SH-SY5Y (cell line): Measurements from ENCODE around the gene CEP85.

Source experiments
- GATA2 ChIP-seq: IDR thresholded peaks from 2 replicates; pipeline ENCODE4 v1.6.1; 2011; ENCODE audit warnings: mild to moderate bottlenecking, low read depth, low read length
- GATA3 ChIP-seq: IDR thresholded peaks from 2 replicates; pipeline ENCODE4 v1.6.1; 2011; ENCODE audit warnings: low read depth, mild to moderate bottlenecking, low read length, moderate library complexity

CEP85 gene

DNA sequence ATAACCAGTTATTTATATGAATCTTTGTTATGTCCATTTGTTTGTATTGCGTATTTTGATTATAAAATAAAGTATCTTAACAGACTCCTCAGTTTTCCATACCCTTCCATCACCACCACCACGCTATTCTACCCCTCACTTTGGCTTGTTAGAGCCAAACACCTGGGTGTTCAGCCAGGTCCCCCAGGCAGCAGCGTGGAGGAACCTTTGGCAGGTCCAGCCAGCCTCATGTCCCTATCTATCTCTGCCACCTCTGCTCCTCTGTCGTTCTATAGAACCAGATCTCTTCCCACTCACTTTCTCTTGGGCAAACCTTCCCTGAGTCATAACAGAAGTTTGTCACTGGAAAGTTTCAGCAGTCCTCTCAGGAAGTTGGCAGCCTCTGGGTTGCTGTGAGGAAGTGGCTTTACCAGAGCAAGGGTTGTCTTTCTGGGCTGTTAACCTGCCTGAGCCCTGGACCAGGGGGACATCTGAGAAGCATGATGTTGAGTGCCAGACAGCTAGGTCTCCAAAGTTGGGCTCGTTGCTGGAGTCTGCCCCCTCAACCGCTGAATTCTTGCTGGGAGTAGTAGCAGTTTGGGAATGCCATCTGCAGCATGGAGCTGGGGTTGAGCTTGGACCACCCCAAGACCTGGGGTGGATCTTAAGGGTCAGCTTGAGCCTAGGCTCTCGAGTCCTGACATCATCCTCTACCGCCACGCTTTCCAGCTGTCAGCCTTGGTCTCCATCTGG, 44.9 kb downstream of the CEP85 start:
- TF ChIP-seq GATA2 = no peak
- no peak for TF ChIP-seq GATA3

DNA sequence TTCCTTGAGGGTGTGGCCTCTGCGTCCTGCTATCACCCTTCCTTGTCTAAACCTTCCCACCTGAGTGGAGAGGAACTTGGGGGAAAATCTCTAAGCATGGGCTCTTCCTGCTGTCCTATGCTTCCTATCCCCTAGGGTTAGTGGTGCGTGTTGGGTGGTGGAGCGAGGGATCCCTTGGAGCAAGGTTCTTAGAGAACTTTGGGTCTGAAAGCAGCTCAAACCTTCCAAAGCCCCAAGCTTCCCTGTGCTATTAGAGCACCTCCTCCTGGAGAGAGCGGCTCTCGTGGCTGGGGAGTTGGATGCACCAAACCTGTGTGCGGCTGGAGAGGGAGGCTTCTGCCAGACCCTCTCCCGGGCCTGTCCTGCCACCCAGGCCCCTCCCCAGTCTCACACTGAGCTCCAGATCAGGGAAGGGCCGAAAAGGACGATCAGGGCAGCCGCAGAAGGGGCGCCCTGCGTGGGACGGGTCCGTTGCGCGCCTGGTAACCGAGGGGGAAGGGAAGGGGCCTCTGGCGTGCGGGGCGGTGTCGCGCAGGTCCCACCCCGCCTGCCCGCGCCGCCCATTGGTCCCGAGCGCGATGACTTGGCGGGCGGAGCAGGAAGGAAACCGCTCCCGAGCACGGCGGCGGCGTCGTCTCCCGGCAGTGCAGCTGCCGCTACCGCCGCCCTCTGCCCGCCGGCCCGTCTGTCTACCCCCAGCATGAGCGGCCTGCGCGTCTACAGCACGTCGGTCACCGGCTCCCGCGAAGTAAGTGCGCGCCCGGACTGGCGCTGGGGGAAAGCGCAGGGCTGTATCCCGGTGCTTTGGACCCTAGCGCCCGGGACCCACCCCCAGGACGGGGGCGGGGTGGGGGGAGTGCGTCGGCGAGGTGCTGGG, 45.7 kb downstream of the CEP85 start, which contains the start of gene SH3BGRL3:
Gene SH3BGRL3, plus strand, starts transcription at position 631 of the 877 bp plus-strand sequence. Its CDS starts 70 bp downstream, at position 701.
- TF ChIP-seq GATA3 (no peak), GATA2 (no peak)

DNA sequence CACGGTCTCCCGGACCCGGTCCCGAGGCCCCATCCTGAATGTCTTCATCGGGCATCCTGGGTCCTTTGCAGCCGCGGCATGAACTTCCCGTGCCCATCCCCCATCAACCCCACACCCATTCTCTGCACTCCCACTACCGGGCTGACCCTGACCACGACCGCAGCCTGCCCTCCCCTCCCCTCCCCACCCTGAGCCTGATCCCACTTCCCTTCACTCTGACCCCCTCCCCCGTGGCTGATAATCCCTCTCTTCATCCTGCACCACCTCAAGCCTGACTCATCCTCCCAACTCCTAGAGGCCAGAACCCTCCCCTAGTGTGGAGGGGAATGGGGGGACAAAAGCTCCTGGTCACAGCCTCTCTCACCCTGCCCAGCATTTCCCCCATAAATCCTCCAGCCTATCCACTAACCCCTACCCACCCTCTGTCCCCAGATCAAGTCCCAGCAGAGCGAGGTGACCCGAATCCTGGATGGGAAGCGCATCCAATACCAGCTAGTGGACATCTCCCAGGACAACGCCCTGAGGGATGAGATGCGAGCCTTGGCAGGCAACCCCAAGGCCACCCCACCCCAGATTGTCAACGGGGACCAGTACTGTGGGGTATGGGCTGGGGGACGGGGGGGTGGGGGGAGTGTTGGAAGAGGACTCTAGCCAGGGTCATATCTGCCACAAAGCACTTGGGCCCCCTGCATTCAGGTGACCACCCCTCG, 46.5 kb downstream of the CEP85 start:
- TF ChIP-seq GATA3 = no peak
- TF ChIP-seq GATA2 = no peak

DNA sequence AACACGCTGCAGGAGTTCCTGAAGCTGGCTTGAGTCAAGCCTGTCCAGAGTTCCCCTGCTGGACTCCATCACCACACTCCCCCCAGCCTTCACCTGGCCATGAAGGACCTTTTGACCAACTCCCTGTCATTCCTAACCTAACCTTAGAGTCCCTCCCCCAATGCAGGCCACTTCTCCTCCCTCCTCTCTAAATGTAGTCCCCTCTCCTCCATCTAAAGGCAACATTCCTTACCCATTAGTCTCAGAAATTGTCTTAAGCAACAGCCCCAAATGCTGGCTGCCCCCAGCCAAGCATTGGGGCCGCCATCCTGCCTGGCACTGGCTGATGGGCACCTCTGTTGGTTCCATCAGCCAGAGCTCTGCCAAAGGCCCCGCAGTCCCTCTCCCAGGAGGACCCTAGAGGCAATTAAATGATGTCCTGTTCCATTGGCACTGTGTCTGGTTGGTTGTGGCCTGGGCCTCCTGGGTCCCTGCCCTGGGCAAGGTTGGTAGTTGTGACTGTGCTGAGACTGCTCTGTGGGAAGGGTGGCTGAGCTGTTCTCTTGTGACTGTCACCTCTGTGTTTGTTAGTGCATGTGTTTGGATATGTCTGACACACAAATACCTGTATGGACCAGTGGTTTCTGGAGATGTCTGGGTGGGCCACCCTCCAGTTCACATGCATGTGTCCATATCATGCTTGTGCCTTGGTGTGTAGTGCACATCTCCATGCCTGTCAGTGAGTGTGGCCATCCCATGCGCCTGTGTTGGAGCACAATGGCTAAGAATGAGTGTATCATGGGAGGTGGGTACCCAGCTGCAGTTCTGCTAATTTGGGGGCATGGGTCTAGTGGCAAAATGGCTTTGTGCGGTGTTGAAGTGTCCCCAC, 47.3 kb downstream of the CEP85 start:
- TF ChIP-seq GATA2 (no peak), GATA3 (no peak)

DNA sequence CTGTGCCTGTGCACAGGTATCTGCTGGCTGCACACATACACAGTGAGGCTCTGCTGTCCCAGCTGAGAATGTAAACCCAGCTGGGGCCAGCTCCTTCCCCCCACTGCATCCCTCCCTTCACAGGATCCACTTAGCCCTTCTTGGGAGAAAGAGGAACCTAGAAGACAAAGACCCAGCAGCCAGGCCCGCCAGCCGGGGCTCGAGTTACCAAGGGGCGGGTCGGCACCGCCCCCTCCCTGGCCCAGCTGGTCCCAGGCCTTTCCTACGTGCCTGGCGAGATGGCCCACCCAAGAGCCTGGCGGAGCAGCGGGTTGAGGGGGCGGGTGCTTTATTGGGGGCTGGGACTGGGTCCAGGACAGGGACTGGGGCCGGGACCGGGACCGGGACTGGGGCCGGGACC, 48.0 kb downstream of the CEP85 start:
- TF ChIP-seq GATA2 (no peak), GATA3 (no peak)

DNA sequence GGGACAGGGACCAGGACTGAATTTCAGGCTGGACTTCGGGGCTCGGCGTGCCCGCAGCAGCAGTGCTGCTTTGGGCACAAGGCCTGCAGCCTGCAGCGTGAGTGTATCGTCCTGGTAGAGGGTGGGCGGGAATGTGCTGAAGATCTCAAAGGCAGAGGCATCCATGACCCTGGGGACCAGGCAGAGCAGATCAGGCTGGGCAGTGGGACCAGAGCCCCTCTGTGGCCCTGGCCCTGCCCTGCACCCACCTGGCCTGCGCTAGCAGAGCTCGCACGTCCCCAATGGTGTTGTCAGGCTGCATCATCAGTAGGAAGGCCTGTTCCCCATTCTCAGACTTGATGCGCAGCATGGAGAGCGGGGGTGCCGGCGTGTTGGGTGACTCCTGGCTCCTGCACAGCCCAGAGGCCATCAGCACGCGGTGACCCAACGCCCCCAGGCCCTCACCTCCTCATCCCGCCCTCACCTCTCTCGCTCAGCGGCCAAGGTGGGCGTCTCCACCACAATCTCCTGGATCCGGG, 48.5 kb downstream of the CEP85 start:
- no peak for TF ChIP-seq GATA2

DNA sequence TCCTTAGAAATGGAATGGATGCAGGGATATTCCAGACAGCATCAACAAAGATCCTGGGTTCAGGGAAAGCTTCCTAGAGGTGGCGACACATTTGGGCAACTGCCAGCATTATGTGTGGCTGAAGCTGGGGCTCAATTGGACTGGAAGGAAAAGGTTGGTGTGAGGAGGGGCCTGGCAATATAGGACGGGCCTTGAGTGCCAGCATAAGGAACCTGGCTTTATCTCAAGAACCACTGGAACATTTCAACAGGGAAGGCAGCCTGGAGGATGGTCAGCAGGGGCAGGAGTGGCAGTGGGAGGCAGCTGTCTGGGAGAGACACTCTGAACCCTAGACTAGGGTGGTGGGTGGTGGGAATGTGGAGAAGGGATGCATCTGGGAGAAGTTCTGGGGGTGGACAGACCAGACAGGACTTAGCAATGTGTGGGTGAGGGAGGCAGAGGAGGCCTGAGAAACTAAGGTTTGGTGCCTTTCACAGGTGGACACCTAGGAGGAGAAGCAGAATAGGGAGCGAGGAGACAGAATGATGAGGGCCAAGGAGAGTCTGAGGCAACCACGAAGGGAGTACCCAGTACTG, 49.4 kb downstream of the CEP85 start:
- TF ChIP-seq GATA2 (no peak), GATA3 (no peak)

DNA sequence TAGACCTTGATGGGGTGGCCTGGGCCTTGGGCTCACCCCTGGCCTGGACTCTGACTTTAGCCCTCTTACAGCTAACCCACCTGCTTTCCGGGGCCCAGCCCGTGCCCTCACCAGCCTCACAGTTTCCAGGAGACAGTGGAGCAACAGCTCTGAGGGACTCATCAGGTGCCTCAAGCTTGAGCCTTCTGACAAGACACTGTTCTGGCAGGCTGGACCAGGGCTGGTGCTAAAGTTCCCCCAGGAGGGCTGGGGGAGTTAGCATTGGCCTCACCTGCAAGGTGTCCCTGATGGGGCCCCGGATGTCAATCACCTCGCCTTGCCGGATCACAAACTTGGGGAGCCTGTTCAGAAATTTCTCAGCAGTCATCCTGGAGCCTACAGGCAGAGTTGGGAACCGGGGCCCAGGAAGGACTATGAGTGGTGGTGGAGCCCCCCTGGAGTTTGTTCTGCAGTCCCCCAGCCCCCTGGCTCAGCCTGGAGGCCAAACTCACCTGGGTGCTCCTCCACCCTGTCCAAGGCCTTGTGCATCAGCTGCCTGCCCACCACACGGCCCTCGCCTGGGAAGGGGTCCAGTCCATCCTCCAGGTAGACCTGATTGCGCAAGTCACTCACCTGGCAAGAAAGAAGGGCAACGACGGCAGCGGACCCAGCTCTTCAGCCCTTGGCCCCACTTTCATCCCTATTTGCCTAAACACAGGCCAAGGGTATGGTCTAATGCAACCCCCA, 50.0 kb downstream of the CEP85 start:
- no peak for TF ChIP-seq GATA3
- no peak for TF ChIP-seq GATA2

DNA sequence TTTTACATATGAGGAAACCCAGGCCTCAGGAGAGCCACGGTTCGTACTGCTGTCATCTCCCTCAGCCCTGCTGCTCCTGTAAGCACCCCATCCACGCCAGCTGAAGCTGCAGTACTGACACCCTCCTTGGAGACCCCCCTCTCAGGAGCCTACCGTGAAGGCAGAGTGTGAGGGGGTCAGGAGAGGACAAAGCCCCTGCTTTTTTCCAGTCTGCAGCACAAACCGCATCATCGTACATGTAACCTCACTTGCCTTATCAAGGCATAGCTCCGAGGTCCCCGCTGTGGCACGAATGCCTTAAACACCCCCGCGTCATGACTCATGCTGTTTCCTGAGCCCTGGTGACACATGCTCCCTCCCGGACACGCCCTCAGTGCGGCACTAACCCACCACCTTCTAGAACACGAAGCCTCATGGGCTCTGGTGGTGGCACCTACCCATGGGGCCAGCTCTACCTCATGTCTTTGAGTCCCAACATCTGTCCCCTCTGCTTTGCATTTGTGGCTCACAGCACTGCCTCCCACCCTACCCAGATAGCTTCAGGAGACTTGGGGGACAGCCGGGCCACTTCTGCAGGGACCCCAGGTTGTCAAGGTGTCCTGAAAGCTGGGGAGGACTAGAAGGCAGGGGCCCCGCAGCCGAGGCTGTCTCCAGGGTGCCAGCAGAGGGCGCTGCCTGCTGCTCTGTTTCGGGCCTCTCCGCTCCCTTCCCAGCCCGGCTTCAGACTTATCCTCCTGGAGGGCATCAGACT, 50.8 kb downstream of the CEP85 start:
- TF ChIP-seq GATA2 = no peak
- TF ChIP-seq GATA3 = no peak

DNA sequence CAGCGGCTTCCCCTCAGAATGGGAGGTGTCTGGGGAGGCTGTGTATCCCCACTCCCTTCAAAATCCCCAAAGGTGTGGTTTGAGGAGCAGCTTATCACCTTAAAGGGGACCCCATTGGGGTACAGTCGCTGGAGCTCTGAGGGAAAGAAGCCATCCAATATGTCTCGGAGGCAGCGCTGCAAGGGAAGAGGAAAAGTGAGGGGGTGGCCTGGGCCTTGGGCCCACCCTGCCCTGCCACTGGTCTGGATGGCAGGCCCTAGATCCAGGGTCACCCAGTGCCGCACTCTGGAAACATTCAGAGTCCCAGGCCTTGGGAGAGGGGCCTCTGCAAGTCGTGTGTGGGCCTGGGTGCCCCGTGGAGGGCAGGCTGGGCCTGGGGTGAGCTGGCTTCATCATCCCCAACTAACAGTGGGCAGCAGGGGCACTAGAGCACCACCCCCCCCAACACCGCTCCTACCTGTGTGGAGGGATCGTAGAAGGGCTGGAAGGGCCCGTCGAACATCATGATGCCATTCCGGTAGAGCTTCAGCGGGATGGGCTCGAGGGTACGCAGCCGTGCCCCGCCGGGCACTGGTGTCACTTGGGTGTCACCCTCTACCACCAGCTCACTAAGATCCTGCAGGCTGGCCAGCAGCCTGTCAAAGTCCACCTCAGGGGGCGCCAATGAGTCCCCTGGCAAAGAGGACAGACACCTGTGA, 51.5 kb downstream of the CEP85 start:
- TF ChIP-seq GATA3 = no peak
- no peak for TF ChIP-seq GATA2

DNA sequence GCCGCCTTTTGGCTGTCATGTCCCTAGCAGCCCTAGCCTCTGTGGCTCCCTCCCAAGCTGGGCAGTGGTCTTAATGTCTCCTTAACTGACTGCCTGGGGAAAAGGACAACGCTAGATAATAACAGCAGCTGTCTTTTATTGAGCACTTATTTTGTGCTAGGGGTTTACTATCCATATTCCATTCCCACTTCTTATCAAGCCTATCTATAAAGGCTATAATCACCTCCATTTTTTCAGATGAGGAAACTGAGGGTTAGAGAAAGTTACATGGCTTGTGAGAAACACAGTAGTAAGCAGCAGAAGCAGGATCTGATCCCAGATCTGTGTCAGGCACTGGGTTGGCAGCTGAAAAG, 52.0 kb downstream of the CEP85 start:
- TF ChIP-seq GATA2 (no peak), GATA3 (no peak)
